DND-41 (cell line): Measurements from ENCODE around the gene GRAMD1A.

ENCODE experiments used
- ATAC-seq: fragments of 200-7000 bp; cut with Tn5 transposase; 3 replicates; pipeline ENCODE4 v1.9.1; 2021; ENCODE audit warnings: low read depth; ENCODE audit not compliant: insufficient read depth
- DNase-seq: peaks from one replicate; pipeline ENCODE4 v3.0.0-alpha.2; 2020
- H2AFZ ChIP-seq: 2 replicates; pipeline ENCODE4 v1.6.0; 2012; ENCODE audit warnings: low read depth, low read length
- H3K27ac ChIP-seq: 2 replicates; pipeline ENCODE4 v1.5.1; 2012; ENCODE audit warnings: low read length, inconsistent platforms
- H3K27me3 ChIP-seq: fragments of 200-600 bp; sonication (generic); 2 replicates; pipeline ENCODE4 v1.6.0; 2012; ENCODE audit warnings: low read length, mild to moderate bottlenecking, inconsistent platforms; ENCODE audit not compliant: insufficient read depth, poor library complexity
- H3K36me3 ChIP-seq: 2 replicates; pipeline ENCODE4 v1.5.1; 2012; ENCODE audit warnings: low read length, inconsistent platforms; ENCODE audit not compliant: insufficient read depth
- H3K4me1 ChIP-seq: 2 replicates; pipeline ENCODE4 v1.5.1; 2012; ENCODE audit warnings: mild to moderate bottlenecking, low read length; ENCODE audit not compliant: insufficient read depth
- H3K4me2 ChIP-seq: 2 replicates; pipeline ENCODE4 v1.6.0; 2012; ENCODE audit warnings: mild to moderate bottlenecking, moderate library complexity, low read length, inconsistent platforms; ENCODE audit not compliant: insufficient read depth
- H3K4me3 ChIP-seq, 2 experiments: fragments of 200-600 bp in 1 of 2; shearing (Covaris generic) in 1 of 2; 2 replicates each; pipeline ENCODE4 v1.5.1; 2012 to 2016; ENCODE audit warnings: inconsistent platforms in 2 of 2, low read length in 2 of 2, mild to moderate bottlenecking in 2 of 2, low read depth in 1 of 2, moderate library complexity in 1 of 2
- H3K79me2 ChIP-seq: 2 replicates; pipeline ENCODE4 v1.6.0; 2012; ENCODE audit warnings: low read length, inconsistent platforms; ENCODE audit not compliant: insufficient read depth
- H3K9ac ChIP-seq: 2 replicates; pipeline ENCODE4 v1.6.0; 2012; ENCODE audit warnings: low read depth, mild to moderate bottlenecking, inconsistent platforms, low read length, moderate library complexity
- H3K9me3 ChIP-seq: 2 replicates; pipeline ENCODE4 v1.5.1; 2012; ENCODE audit warnings: low read length, moderate library complexity, mild to moderate bottlenecking, inconsistent platforms; ENCODE audit not compliant: insufficient read depth, severe bottlenecking
- H4K20me1 ChIP-seq: 2 replicates; pipeline ENCODE4 v1.6.0; 2012; ENCODE audit warnings: low read length; ENCODE audit not compliant: insufficient read depth
- CTCF ChIP-seq: IDR thresholded peaks from 2 replicates; pipeline ENCODE4 v1.5.1; 2012; ENCODE audit warnings: borderline replicate concordance, low read length, moderate library complexity, mild to moderate bottlenecking; ENCODE audit not compliant: poor library complexity, severe bottlenecking; ENCODE audit errors: extremely low read depth
- EZH2 ChIP-seq: IDR thresholded peaks from 3 replicates; pipeline ENCODE4 v1.6.1; 2012; ENCODE audit warnings: borderline replicate concordance, low read depth, mild to moderate bottlenecking, moderate library complexity, low read length, inconsistent platforms; ENCODE audit not compliant: severe bottlenecking

GRAMD1A gene

GRCh38 chr19:34979819-34980640, 20.1 kb upstream of the GRAMD1A start:
- ATAC-seq, result no peak
- Histone ChIP-seq H3K9ac (no peak overlapping the region), H3K4me2 (no peak overlapping the region), H3K4me3 (no peak overlapping the region), H3K79me2 (no peaks in the 10 kb centered on the region), H3K27ac (no peak overlapping the region), H3K4me1 (no peaks in the 10 kb centered on the region), H3K36me3 (no peaks in the 10 kb centered on the region), H3K27me3 (no peaks in the 10 kb centered on the region), H4K20me1 (no peaks in the 10 kb centered on the region), H2AFZ (no peak overlapping the region), H3K9me3 (peaks cover 6% of the 10 kb centered on the region)
- no peak for DNase-seq
- TF ChIP-seq EZH2 (no peak), CTCF (no peak)

GRCh38 chr19:34982275-34982674, 17.8 kb upstream of the GRAMD1A start:
- DNase-seq (no peak), ATAC-seq (no peak)
- H3K9ac ChIP-seq, result no peak overlapping the region
- no peaks in the 10 kb centered on the region for H4K20me1 ChIP-seq
- H3K27me3 ChIP-seq, result no peaks in the 10 kb centered on the region
- no peaks in the 10 kb centered on the region for H3K79me2 ChIP-seq
- peaks cover 7% of the 10 kb centered on the region; the same call in 1 of the 2 replicates for H3K4me1 ChIP-seq
- no peak overlapping the region for H3K4me3 ChIP-seq
- no peaks in the 10 kb centered on the region for H3K9me3 ChIP-seq
- H3K27ac ChIP-seq, result no peak overlapping the region
- TF ChIP-seq CTCF, result no peak
- no peak for TF ChIP-seq EZH2
- H3K4me2 ChIP-seq, result no peak overlapping the region
- no peak overlapping the region for H2AFZ ChIP-seq
- no peaks in the 10 kb centered on the region for H3K36me3 ChIP-seq

- Histone ChIP-seq H3K27ac (no peak overlapping the region), H3K9ac (no peak overlapping the region), H4K20me1 (no peaks in the 10 kb centered on the region), H3K27me3 (no peaks in the 10 kb centered on the region), H3K79me2 (no peaks in the 10 kb centered on the region), H2AFZ (no peak overlapping the region), H3K36me3 (no peaks in the 10 kb centered on the region), H3K4me2 (no peak overlapping the region), H3K9me3 (no peaks in the 10 kb centered on the region), H3K4me1 (peaks cover 7% of the 10 kb centered on the region; the same call in 1 of the 2 replicates), H3K4me3 (no peak overlapping the region)
- TF ChIP-seq CTCF, result no peak
- TF ChIP-seq EZH2, result no peak
- ATAC-seq (no peak), DNase-seq (no peak)
Observed at GRCh38 chr19:34983786-34984185, 16.3 kb upstream of the GRAMD1A start.
